Astrocyte (in vitro differentiated cells and primary cell): Measurements from ENCODE around the gene USP40.

Source experiments
- EZH2 ChIP-seq: IDR thresholded peaks from 2 replicates; pipeline ENCODE4 v1.6.1; 2012; ENCODE audit warnings: mild to moderate bottlenecking, low read length, inconsistent platforms; ENCODE audit not compliant: insufficient read depth
- TF ChIP-seq, protein P1 (sequence below): IDR thresholded peaks from 2 replicates; pipeline ENCODE4 v1.5.1; 2011; ENCODE audit warnings: low read depth, mild to moderate bottlenecking, inconsistent platforms, low read length, moderate library complexity; ENCODE audit not compliant: insufficient read depth

DNA sequence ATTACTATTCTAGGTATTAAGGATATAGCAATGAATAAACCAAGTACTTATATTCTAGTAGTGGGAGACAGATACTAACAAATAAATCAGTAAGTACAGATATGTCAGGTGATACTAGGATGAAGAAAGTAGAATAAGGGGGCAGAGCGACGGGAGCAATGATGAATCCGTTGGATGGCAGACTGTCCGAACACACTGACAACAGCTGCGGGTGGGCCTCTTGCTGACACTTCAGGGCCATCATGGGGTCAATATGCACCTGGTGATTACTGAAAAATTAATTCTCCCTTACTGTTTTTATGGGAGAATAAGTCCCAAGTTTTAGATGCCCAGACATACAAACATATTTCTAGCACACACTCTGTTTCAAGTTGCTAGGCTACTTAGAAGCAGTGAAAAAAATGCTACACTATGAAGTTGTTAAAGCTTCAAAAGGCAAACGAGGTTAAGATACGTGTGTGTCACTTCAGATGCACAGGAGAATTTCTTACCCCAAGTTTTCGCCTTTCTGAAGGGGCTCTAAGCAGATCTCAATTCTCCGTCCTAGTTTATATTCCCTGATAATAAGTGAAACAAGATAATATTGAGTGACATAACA is 78.7 kb downstream of the USP40 start:
- TF ChIP-seq, protein P1, sequence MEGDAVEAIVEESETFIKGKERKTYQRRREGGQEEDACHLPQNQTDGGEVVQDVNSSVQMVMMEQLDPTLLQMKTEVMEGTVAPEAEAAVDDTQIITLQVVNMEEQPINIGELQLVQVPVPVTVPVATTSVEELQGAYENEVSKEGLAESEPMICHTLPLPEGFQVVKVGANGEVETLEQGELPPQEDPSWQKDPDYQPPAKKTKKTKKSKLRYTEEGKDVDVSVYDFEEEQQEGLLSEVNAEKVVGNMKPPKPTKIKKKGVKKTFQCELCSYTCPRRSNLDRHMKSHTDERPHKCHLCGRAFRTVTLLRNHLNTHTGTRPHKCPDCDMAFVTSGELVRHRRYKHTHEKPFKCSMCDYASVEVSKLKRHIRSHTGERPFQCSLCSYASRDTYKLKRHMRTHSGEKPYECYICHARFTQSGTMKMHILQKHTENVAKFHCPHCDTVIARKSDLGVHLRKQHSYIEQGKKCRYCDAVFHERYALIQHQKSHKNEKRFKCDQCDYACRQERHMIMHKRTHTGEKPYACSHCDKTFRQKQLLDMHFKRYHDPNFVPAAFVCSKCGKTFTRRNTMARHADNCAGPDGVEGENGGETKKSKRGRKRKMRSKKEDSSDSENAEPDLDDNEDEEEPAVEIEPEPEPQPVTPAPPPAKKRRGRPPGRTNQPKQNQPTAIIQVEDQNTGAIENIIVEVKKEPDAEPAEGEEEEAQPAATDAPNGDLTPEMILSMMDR, result no peak
- TF ChIP-seq EZH2, result no peak
